Measurements from ENCODE around the gene MDN1.
A peak's percentile ranks its signal among the peaks of the same experiment; 100 is the strongest.
"Not testable (repeated sequence)": the region's sequence is repeated elsewhere in the genome, so short reads cannot be mapped to it uniquely, and the experiment has no call there.

The MDN1 gene, protein sequence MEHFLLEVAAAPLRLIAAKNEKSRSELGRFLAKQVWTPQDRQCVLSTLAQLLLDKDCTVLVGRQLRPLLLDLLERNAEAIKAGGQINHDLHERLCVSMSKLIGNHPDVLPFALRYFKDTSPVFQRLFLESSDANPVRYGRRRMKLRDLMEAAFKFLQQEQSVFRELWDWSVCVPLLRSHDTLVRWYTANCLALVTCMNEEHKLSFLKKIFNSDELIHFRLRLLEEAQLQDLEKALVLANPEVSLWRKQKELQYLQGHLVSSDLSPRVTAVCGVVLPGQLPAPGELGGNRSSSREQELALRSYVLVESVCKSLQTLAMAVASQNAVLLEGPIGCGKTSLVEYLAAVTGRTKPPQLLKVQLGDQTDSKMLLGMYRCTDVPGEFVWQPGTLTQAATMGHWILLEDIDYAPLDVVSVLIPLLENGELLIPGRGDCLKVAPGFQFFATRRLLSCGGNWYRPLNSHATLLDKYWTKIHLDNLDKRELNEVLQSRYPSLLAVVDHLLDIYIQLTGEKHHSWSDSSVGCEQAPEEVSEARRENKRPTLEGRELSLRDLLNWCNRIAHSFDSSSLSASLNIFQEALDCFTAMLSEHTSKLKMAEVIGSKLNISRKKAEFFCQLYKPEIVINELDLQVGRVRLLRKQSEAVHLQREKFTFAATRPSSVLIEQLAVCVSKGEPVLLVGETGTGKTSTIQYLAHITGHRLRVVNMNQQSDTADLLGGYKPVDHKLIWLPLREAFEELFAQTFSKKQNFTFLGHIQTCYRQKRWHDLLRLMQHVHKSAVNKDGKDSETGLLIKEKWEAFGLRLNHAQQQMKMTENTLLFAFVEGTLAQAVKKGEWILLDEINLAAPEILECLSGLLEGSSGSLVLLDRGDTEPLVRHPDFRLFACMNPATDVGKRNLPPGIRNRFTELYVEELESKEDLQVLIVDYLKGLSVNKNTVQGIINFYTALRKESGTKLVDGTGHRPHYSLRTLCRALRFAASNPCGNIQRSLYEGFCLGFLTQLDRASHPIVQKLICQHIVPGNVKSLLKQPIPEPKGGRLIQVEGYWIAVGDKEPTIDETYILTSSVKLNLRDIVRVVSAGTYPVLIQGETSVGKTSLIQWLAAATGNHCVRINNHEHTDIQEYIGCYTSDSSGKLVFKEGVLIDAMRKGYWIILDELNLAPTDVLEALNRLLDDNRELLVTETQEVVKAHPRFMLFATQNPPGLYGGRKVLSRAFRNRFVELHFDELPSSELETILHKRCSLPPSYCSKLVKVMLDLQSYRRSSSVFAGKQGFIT (N-terminal part only)

DNA sequence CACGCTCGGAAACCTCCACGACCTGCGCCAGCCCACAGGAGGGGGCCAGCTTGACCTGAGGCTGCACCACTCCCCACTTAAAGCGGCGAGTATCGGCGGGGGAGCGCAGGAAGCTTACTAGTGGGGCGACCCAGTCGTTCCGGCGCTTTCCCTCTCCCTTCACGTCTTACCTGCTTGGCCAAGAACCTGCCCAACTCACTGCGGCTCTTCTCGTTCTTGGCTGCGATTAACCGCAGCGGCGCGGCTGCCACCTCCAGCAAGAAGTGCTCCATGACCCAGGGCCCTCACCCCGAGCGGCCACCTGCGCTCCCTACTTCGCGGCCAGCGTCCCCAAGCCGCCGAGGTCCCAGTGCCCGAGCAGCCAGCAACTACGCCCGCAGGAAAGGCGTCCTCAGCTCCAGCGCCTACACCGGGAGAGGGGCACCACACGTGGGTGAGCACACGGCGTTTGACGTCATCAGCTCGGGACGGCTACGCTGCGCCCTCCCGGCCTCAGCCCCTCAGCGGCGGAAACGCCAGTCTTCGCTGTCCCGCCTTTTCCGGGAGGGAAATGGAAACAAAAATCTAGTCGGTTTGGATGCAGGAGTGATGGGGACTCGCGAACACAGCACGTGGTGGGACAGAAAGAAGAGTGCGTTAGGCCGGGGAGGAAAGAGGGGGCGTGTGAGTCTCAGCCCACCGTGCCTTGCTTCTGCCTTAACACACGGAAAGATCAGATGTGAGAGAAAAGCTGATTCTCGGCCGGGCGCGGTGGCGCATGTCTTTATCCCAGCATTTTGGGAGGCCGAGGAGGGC lies at the start of gene MDN1:
MDN1 (minus strand) TSS at position 459 of the 795 bp plus-strand sequence; CDS start at position 272, 187 bp downstream.
- peak; percentile 94 to 95 for DNase-seq
- TF ChIP-seq GATA1 (IDR thresholded peaks at IDR 0.05; ENCODE audit: low read depth, low read length) (no peak), POLR2A (IDR thresholded peaks at IDR 0.05; ENCODE audit: low read length) (peak; percentile 84)

GRCh38 chr6:89866024-89866678 lies 46.6 kb upstream of the MDN1 start:
- no peak for DNase-seq
- TF ChIP-seq POLR2A (IDR thresholded peaks at IDR 0.05; ENCODE audit: low read length) (no peak), GATA1 (IDR thresholded peaks at IDR 0.05; ENCODE audit: low read depth, low read length) (no peak)

- DNase-seq, result no peak
Observed at GRCh38 chr6:89862698-89863097, 43.1 kb upstream of the MDN1 start.

DNA sequence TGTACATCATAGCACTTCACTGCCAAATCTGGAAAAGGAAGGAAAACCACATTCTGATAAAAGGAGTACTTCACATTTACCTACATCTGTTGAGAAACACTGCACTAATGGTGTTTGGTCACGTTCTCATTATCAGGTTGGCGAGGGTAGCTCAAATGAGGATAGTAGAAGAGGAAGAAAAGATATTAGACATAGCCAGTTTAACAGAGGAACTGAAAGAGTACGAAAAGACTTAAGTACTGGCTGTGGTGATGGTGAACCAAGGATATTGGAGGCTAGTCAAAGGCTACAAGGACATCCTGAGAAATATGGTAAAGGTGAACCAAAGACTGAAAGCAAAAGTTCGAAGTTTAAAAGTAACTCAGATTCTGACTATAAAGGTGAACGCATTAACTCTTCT lies 42.7 kb upstream of the MDN1 start:
- TF ChIP-seq GATA1 (IDR thresholded peaks at IDR 0.05; ENCODE audit: low read depth, low read length), result no peak
- TF ChIP-seq POLR2A (IDR thresholded peaks at IDR 0.05; ENCODE audit: low read length), result no peak

More at GRCh38 chr6:89862698-89863097, 43.1 kb upstream of the MDN1 start:
- no peak for TF ChIP-seq POLR2A (IDR thresholded peaks at IDR 0.05; ENCODE audit: low read length)
- no peak for TF ChIP-seq GATA1 (IDR thresholded peaks at IDR 0.05; ENCODE audit: low read depth, low read length)

DNA sequence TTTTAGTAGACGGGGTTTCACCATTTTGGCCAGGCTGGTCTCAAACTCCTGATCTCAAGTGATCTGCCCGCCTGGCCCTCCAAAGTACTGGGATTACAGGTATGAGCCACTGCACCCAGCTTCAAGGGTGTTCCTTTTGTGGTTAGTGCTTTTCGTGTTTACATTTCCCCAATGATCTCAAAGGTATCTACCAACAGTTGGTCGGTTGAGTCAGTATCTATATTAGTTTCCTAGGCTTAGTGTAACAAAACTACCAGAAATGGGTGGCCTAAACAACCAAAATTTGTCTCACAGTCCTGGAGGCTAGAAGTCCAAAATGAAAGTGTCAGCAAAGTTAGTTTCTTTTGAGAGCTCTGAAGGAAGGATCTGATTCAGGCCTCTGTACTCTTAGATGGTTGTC lies 40.1 kb upstream of the MDN1 start:
- TF ChIP-seq GATA1 (IDR thresholded peaks at IDR 0.05; ENCODE audit: low read depth, low read length) (no peak), POLR2A (IDR thresholded peaks at IDR 0.05; ENCODE audit: low read length) (no peak)

More for the DNA sequence above, 42.7 kb upstream of the MDN1 start:
- no peak for DNase-seq

DNA sequence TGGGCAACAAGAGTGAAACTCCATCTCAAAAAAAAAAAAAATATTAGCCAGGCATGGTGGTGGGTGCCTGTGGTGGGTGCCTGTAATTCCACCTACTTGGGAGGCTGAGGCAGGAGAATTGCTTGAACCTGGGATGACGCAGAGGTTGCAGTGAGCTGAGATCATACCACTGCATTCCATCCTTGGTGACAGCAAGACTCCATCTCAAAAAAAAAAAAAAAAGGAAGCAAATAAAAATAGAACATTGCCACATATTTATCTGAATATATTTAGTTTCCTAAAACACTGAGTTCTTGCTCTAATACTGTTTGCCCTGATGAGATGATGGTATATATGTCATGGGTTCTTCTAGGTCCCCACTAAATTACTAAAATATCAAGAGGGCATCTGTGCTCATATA lies 38.4 kb upstream of the MDN1 start:
- no peak for DNase-seq
- TF ChIP-seq POLR2A (IDR thresholded peaks at IDR 0.05; ENCODE audit: low read length) (no peak), GATA1 (IDR thresholded peaks at IDR 0.05; ENCODE audit: low read depth, low read length) (no peak)

More for the DNA sequence above, 40.1 kb upstream of the MDN1 start:
- DNase-seq, result no peak

GRCh38 chr6:89853068-89853467 lies 33.5 kb upstream of the MDN1 start:
- no peak for TF ChIP-seq POLR2A (IDR thresholded peaks at IDR 0.05; ENCODE audit: low read length)
- TF ChIP-seq GATA1 (IDR thresholded peaks at IDR 0.05; ENCODE audit: low read depth, low read length), result no peak
- DNase-seq, result no peak

DNA sequence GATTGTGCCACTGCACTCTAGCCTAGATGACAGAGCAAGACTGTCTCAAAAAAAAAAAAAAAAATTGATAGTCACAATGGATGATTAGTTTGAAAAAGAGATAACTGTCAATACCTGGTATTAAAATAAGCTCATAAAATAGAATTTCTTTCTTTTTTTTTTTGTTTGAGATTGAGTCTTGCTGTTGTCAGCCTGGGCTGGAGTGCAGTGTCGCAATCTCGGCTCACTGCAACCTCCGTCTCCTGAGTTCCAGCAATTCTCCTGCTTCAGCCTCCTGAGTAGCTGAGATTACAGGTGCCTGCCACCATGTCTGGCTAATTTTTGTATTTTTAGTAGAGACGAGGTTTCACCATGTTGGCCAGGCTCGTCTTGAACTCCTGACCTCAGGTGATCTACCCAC lies 27.9 kb upstream of the MDN1 start:
- not testable (repeated sequence) for DNase-seq

DNA sequence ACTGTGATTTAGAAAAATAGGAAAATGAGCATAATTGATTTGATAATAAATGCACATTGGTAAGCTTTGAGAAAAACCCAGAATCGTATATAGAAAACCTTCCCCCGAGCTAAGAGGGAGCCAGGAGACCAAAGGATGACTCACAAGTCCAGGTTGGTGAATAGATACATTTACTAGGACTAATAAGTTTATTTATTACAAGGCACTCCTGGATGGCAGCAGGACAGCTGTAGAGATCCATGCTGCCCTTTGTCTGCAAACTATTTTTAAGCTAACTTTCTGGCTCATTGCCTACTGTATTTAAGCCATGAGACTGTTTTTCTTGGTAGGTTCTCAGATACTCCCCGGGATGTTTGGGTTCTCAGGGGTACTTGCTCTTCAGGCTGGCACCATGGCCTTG lies 23.5 kb upstream of the MDN1 start:
- no peak for DNase-seq
- no peak for TF ChIP-seq POLR2A (IDR thresholded peaks at IDR 0.05; ENCODE audit: low read length)
- TF ChIP-seq GATA1 (IDR thresholded peaks at IDR 0.05; ENCODE audit: low read depth, low read length), result no peak

DNA sequence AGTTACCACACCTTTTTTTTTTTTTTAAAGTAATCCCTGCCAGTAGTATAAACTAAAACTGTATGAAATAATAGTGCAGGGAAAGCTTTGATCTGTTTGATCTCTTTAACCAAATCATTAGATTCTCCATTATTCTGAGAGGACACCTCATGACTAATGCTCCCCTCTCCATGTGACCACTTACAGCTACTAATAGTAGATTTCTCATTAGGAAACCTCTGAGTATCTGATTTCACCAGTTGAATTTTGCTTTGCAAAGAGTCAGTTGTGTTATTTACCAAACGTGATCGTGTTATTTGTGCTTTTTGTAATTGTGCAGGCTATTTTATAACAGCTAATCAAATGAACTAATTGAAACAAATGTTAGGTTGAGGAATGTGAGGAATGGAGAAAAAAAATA lies 22.6 kb upstream of the MDN1 start:
- TF ChIP-seq GATA1 (IDR thresholded peaks at IDR 0.05; ENCODE audit: low read depth, low read length), result no peak
- TF ChIP-seq POLR2A (IDR thresholded peaks at IDR 0.05; ENCODE audit: low read length), result no peak
- DNase-seq, result no peak

GRCh38 chr6:89840538-89840937 lies 20.9 kb upstream of the MDN1 start:
- TF ChIP-seq POLR2A (IDR thresholded peaks at IDR 0.05; ENCODE audit: low read length), result no peak
- TF ChIP-seq GATA1 (IDR thresholded peaks at IDR 0.05; ENCODE audit: low read depth, low read length), result no peak
- DNase-seq, result no peak

- no peak for TF ChIP-seq GATA1 (IDR thresholded peaks at IDR 0.05; ENCODE audit: low read depth, low read length)
- TF ChIP-seq POLR2A (IDR thresholded peaks at IDR 0.05; ENCODE audit: low read length), result no peak
- no peak for DNase-seq
Observed at GRCh38 chr6:89836639-89837222, 17.1 kb upstream of the MDN1 start.

Data from erythroblast (primary cell).